Measurements from ENCODE around the gene ELMO3. TPM values are rescaled to one million over a fixed set of nuclear protein-coding genes. Genes with fewer than 3 reads are reported as not detected.

ELMO3 gene
- total and polyA plus RNA-seq, 8 donors: 4.9 to 21.2 (median 8.5) TPM

DNA sequence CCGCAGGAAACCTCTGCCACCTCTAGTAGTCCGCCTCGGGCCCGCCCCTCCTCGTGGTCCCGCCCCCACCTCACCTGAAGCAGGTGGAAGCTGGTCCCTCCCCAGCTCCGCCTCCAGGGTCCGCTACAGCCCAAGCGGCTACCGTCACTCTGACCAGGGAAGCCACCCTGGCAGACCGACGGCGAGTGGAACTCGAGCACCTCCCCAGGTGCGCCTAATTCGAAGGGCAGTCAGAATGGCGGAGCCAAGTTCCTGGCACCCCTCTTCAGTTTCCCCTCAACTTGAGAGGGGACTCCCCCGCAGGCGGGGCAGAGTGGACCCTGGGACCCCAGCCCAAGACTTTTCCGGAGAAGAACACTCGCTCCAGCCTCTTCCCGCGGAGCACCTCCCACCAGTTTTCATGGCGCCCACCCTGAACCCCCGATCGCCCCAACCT lies 47.8 kb downstream of the ELMO3 start:
- H3K4me1 ChIP-seq: peaks cover 54 to 64% of the 10 kb centered on the region in 2 donors
- TF ChIP-seq, protein P1, sequence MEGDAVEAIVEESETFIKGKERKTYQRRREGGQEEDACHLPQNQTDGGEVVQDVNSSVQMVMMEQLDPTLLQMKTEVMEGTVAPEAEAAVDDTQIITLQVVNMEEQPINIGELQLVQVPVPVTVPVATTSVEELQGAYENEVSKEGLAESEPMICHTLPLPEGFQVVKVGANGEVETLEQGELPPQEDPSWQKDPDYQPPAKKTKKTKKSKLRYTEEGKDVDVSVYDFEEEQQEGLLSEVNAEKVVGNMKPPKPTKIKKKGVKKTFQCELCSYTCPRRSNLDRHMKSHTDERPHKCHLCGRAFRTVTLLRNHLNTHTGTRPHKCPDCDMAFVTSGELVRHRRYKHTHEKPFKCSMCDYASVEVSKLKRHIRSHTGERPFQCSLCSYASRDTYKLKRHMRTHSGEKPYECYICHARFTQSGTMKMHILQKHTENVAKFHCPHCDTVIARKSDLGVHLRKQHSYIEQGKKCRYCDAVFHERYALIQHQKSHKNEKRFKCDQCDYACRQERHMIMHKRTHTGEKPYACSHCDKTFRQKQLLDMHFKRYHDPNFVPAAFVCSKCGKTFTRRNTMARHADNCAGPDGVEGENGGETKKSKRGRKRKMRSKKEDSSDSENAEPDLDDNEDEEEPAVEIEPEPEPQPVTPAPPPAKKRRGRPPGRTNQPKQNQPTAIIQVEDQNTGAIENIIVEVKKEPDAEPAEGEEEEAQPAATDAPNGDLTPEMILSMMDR (IDR thresholded peaks at IDR 0.05): no peak
- ATAC-seq (peak; percentile 74), DNase-seq (peak in 2 of 4 donors; percentile 74 to 95)
- H3K27ac ChIP-seq: peak overlapping the region; percentile 92 to 97
- intact Hi-C loops (cut with DNase I): no loop called here
- no peaks in the 10 kb centered on the region for H3K36me3 ChIP-seq
- H3K4me3 ChIP-seq: peak overlapping the region; percentile 70 to 81
- no peaks in the 10 kb centered on the region for H3K9me3 ChIP-seq
- peaks cover 0 to 34% of the 10 kb centered on the region in 2 donors for H3K27me3 ChIP-seq

DNA sequence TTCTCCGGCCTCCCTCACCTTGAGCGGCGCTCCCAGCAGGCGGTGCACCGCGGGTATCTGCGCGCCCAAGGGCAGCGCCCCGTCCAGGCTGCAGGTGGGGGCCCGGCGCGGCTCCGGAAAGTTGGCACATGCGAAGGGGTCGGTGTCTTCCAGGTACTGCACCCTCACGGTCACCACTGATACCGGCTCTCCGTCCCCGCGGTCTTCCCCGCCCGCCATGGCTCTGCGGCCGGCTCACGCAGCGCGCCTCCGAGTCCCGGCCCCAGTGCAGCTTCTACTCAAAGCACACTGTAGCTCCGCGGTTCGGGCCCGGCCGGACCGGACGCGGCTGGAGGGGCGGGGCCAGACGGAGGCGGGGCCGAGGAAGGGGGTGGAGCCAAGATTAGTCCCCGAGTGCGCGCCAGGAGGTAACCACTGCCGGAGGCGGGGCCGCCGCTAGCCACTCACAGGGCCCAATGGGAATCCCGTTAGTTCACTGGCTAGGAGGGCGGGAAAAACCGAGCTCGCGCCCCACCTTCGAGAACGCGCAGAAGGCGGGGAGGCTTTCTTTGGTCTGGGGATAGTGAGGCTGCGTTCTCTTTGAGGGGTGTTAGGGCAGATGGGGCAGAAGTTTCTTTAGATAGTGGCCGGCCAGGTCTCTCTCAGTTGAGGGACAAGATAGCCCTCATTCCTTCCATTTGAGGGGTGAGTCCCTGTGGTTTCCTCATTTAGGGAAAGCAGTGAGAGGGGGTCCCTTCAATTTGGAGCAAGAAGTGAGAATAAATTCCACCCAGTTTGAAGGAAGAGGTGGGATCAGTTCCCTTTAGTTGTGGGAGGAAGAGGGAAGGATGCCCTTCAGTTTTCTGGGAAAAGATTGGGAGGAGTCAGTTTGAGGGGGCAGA lies 48.5 kb downstream of the ELMO3 start, which contains the start of gene FHOD1:
TSS of gene FHOD1 (minus strand) at position 290 of the 881 bp plus-strand sequence. CDS start at position 219, 71 bp downstream.
- no peaks in the 10 kb centered on the region for H3K36me3 ChIP-seq
- DNase-seq: peak; percentile 90 to 100 (median 97)
- H3K9me3 ChIP-seq: no peaks in the 10 kb centered on the region
- H3K4me1 ChIP-seq: peaks cover 47 to 58% of the 10 kb centered on the region in 2 donors
- ATAC-seq: peak; percentile 84
- peak within 1 kb of the TSS; percentile 92 to 97 for H3K27ac ChIP-seq
- peak within 1 kb of the TSS; percentile 70 to 81 for H3K4me3 ChIP-seq
- intact Hi-C loops (cut with DNase I): no loop called here
- TF ChIP-seq, protein P1 (IDR thresholded peaks at IDR 0.05): no peak
- H3K27me3 ChIP-seq: peaks cover 0 to 34% of the 10 kb centered on the region in 2 donors

DNA sequence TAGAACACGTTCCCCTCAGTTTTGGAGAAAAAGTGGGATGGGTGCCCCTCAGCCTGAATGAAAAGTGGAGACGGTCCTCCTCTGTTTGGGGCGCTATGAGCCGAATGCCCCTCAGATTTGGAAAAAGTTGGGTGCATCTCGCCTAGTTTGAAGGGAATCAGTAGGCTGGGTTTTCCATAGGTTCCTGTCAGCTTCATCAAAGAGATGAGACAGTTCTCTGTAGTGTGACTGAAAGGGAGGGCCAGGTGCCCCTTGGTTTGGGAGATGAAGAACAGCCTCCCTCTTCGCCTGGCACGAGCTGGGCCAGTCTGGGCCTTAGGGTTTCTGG lies 49.1 kb downstream of the ELMO3 start:
- peaks cover 41 to 52% of the 10 kb centered on the region in 2 donors for H3K4me1 ChIP-seq
- peak overlapping the region in 1 of 2 donors; percentile 97 for H3K27ac ChIP-seq
- intact Hi-C loops (cut with DNase I): no loop called here

DNA sequence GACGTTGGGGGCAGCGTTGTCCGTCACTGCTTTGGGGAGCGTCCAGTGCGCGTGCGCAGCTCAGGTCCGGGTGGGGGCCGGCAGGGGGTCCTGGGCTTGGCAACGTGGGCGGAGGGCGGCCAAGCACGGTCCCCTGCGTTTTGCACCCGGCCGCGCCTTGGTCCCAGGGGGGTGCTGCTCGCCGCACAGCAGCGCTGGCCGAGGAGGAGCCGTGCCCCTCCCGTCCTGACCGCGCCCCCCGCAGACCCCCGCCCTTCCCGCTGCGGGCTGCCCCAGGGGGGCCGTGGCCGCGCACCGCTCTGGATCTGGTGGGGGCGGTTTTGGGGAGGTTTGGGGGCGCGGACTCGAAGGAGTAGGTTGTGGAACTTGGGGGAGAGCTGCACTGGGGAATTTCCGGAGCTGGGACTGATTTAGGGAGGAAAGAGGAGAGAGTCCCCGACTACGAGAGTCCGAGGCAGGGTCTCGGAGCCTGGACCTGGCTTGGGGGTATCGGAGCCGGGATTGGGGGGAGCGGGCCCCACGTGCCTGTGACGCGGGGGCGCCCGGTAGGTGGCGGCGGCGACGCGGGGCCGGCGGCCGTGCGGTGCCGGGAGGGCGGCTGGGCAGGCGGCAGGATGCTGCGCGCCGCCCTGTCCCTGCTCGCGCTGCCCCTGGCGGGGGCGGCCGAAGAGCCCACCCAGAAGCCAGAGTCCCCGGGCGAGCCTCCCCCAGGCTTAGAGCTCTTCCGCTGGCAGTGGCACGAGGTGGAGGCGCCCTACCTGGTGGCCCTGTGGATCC lies 49.7 kb downstream of the ELMO3 start, which contains the start of gene SLC9A5:
TSS of gene SLC9A5 (plus strand) at position 579 of the 777 bp plus-strand sequence. CDS start at position 615, 36 bp downstream.
- TF ChIP-seq, protein P1 (IDR thresholded peaks at IDR 0.05): no peak
- Histone ChIP-seq H3K27ac (peak within 1 kb of the TSS in 1 of 2 donors; percentile 97), H3K27me3 (peaks cover 0 to 34% of the 10 kb centered on the region in 2 donors), H3K36me3 (no peaks in the 10 kb centered on the region), H3K4me1 (peaks cover 35 to 46% of the 10 kb centered on the region in 2 donors), H3K4me3 (peak within 1 kb of the TSS; percentile 48 to 81), H3K9me3 (no peaks in the 10 kb centered on the region)
- ATAC-seq (no peak), DNase-seq (peak in 2 of 4 donors; percentile 50 to 52)
- intact Hi-C loops (cut with DNase I): no loop called here

More for the DNA sequence above, 49.1 kb downstream of the ELMO3 start:
- Histone ChIP-seq H3K36me3 (no peaks in the 10 kb centered on the region), H3K4me3 (peak overlapping the region; percentile 48 to 81), H3K27me3 (peaks cover 0 to 34% of the 10 kb centered on the region in 2 donors), H3K9me3 (no peaks in the 10 kb centered on the region)
- ATAC-seq (no peak), DNase-seq (no peak)
- TF ChIP-seq, protein P1 (IDR thresholded peaks at IDR 0.05): no peak

Data from left lung (tissue), 10 donors.